ENCODE data around the gene MKX.

Gene MKX

DNA sequence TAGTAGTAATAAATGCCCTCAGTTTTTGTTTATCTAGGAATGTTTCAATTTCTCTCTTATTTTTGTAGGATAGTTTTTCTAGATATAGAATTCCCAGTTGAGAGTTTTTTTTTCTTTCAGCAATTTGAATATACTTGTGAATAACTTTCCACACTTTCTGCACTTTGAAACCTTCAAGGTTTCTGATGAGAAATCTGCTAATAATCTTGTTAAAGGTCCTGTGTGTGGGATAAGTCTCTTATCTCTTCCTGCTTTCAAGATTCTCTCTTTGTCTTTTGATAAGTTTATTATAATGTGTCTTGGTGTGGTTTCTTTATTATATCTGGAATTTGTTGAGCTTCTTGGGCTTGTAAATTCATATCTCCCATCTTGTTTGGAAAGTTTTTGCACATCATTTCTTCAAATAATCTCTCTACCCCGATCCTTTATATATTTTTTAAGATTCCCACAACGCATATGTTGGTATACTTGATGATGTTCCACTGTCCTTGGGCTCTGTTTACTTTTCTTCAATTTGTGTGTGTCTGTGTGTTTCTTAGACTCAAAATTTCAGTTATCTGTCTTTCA, 103.5 kb downstream of the MKX start:
- H3K4me3 ChIP-seq (ENCODE audit: low read depth, low read length) = no peak overlapping the region
- DNase-seq (ENCODE audit: low read depth) = no peak
- TF ChIP-seq, protein P1, sequence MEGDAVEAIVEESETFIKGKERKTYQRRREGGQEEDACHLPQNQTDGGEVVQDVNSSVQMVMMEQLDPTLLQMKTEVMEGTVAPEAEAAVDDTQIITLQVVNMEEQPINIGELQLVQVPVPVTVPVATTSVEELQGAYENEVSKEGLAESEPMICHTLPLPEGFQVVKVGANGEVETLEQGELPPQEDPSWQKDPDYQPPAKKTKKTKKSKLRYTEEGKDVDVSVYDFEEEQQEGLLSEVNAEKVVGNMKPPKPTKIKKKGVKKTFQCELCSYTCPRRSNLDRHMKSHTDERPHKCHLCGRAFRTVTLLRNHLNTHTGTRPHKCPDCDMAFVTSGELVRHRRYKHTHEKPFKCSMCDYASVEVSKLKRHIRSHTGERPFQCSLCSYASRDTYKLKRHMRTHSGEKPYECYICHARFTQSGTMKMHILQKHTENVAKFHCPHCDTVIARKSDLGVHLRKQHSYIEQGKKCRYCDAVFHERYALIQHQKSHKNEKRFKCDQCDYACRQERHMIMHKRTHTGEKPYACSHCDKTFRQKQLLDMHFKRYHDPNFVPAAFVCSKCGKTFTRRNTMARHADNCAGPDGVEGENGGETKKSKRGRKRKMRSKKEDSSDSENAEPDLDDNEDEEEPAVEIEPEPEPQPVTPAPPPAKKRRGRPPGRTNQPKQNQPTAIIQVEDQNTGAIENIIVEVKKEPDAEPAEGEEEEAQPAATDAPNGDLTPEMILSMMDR (IDR thresholded peaks at IDR 0.05; ENCODE audit: low read depth, low read length, missing control alignments) = no peak
- in situ Hi-C loops (cut with HindIII; ENCODE audit: low sequenced_read_pairs) = no loop called here

DNA sequence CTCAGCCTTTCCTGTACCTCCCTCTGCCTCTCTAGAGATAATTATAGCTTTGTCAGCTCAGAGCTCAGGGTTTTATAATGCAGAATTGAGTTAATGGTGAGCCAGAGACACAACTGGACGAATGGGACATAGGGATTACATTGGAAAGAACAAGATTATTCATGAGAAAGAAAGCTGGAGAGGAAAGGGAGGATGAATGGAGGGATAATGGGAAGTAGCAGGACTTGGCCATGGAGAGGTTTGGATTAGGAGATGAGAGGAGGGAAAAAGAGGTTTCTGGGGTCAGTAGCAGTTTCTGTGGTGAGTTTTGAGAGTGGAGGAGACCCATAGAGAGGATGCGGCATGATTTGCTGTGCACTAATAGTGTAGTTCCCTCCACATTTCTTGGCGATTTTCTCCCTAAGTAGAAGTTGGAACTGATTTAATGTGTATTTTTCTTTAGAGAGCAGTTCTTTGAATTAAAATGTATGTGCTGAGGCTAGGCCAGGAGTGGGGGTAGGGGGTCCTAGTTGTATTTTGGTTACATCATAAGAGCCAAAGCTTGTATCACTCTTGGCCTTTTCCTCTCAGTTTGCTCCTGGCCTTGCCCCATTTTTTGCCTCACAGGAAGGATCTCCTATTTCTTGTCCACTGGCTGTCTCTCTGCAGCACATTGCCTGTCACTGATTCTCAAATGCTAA, 107.4 kb downstream of the MKX start:
- H3K4me3 ChIP-seq (ENCODE audit: low read depth, low read length) = no peak overlapping the region
- in situ Hi-C loops (cut with HindIII; ENCODE audit: low sequenced_read_pairs) = no loop called here
- TF ChIP-seq, protein P1 (IDR thresholded peaks at IDR 0.05; ENCODE audit: low read depth, low read length, missing control alignments) = no peak
- no peak for DNase-seq (ENCODE audit: low read depth)

DNA sequence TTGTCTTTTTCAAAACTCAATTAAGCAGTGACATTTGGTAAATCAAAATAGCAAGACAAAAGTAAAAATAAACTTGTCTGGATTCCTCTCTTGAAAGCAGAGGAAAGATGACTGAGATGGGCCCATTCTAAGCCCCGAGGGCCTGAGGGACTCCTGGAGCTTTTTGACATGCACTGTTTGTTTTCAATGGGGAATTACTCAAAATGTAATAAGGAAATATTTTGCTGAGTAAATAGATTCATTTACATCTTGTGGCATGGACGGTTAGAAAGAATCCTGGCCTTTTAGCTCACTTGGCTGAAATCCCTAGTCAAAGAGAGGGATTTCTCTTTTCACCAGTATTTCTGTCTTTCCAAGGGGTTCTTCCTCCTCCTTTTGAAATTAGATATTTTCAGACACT, 108.0 kb downstream of the MKX start:
- DNase-seq (ENCODE audit: low read depth) = no peak

DNA sequence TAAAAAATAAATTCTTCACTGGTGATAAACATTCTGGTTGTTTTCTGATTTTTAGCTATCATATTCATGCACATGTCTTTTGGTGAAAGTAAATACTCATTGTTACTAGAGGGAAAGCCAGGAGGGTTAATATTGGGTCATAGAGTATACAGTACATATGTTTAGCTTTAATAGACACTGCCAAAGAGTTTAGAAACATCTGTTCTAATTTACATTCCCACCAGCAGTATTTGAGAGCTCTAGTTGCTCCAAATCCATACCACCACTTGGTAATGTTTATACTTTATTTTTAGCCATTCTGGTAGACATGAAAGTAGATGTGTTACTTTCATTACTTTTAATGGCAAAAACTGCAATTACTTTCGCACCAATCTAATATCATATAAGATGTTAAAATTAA, 108.8 kb downstream of the MKX start:
- DNase-seq (ENCODE audit: low read depth) = no peak
- no peak overlapping the region for H3K4me3 ChIP-seq (ENCODE audit: low read depth, low read length)
- TF ChIP-seq, protein P1 (IDR thresholded peaks at IDR 0.05; ENCODE audit: low read depth, low read length, missing control alignments) = no peak
- in situ Hi-C loops (cut with HindIII; ENCODE audit: low sequenced_read_pairs) = no loop called here

More for the DNA sequence above, 108.0 kb downstream of the MKX start:
- in situ Hi-C loops (cut with HindIII; ENCODE audit: low sequenced_read_pairs) = no loop called here
- TF ChIP-seq, protein P1 (IDR thresholded peaks at IDR 0.05; ENCODE audit: low read depth, low read length, missing control alignments) = no peak
- H3K4me3 ChIP-seq (ENCODE audit: low read depth, low read length) = no peak overlapping the region

DNA sequence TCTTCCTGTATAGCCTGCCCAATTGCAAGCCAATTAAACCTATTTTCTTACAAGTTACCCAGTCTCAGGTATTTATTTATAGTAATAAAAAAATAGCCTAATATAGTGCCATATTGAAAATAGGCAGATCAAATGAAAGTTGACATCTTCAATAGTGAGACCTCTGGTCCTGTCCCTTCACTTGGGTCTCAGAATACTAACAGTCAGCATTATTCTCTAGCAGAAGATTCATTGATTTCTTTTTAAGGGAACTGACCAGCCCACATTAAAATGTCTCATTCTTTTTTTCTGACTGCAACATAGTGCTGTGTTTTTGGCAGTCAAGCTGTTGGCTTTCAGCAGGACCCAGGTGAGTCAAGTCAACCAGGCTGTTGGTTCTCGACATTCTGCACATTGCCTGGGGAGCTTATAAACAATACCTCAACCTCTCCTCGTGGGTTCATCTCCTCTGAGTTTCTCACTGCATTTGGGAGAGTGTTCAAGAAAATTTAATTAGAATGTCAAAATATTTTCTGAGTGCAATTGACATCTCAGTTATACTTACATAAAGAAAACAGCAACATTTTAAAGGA, 109.8 kb downstream of the MKX start:
- TF ChIP-seq, protein P1 (IDR thresholded peaks at IDR 0.05; ENCODE audit: low read depth, low read length, missing control alignments) = no peak
- DNase-seq (ENCODE audit: low read depth) = no peak
- no peak overlapping the region for H3K4me3 ChIP-seq (ENCODE audit: low read depth, low read length)
- in situ Hi-C loops (cut with HindIII; ENCODE audit: low sequenced_read_pairs) = no loop called here

DNA sequence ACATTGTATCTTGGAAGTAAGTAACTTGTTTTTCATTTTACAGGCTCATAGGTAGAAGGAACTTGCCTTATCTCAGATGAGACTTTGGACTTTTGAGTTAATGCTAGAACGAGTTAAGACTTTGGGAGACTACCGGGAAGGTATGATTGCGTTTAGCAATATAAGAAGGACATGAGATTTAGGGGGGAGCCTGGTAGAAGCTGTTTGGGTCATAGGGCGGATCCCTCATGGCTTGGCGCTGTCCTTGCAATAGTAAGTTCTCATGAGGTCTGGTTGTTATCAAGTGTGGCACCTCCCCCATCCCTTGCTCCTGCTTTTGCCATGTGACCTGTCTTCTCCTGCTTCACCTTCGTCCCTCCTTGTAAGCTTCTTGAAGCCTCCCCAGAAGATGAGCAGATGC, 110.3 kb downstream of the MKX start:
- no peak for DNase-seq (ENCODE audit: low read depth)
- TF ChIP-seq, protein P1 (IDR thresholded peaks at IDR 0.05; ENCODE audit: low read depth, low read length, missing control alignments) = no peak
- in situ Hi-C loops (cut with HindIII; ENCODE audit: low sequenced_read_pairs) = no loop called here

More for the DNA sequence above, 110.3 kb downstream of the MKX start:
- no peak overlapping the region for H3K4me3 ChIP-seq (ENCODE audit: low read depth, low read length)
